Neural cell (in vitro differentiated cells): ENCODE data around the gene EML4. TPM values are rescaled to one million over a fixed set of nuclear protein-coding genes. Genes with fewer than 3 reads are reported as not detected.

Experiments
- H2AFZ ChIP-seq: fragments of 200-600, 300-800 bp; sonication (generic), shearing (Covaris generic); 2 replicates; pipeline ENCODE4 v1.6.0; 2014; ENCODE audit warnings: low read depth, mild to moderate bottlenecking, antibody characterized with exemption, low read length, moderate library complexity
- H3F3A ChIP-seq: fragments of 200-600 bp; shearing (Covaris generic); 2 replicates; pipeline ENCODE4 v1.6.1; 2016; ENCODE audit warnings: mild to moderate bottlenecking, moderate library complexity, mixed read lengths, antibody characterized with exemption, low read length; ENCODE audit not compliant: insufficient read depth, poor library complexity, severe bottlenecking
- H3K27ac ChIP-seq: fragments of 200-600, 300-800 bp; sonication (generic), shearing (Covaris generic); 2 replicates; pipeline ENCODE4 v1.5.1; 2014; ENCODE audit warnings: mild to moderate bottlenecking, low read length, moderate library complexity
- H3K27me3 ChIP-seq: fragments of 300-800, 200-600 bp; sonication (generic), shearing (Covaris generic); 2 replicates; pipeline ENCODE4 v1.6.0; 2014; ENCODE audit warnings: mild to moderate bottlenecking, low read depth, low read length, moderate library complexity; ENCODE audit not compliant: insufficient read depth
- H3K36me3 ChIP-seq: fragments of 300-800, 200-600 bp; sonication (generic), shearing (Covaris generic); 2 replicates; pipeline ENCODE4 v1.5.1; 2014; ENCODE audit warnings: mild to moderate bottlenecking, antibody characterized with exemption, low read length, moderate library complexity; ENCODE audit not compliant: insufficient read depth
- H3K4me2 ChIP-seq: fragments of 300-800, 200-600 bp; sonication (generic), shearing (Covaris generic); 2 replicates; pipeline ENCODE4 v1.6.0; 2014; ENCODE audit warnings: mild to moderate bottlenecking, low read length
- H3K4me3 ChIP-seq: fragments of 300-800, 200-600 bp; sonication (generic), shearing (Covaris generic); 2 replicates; pipeline ENCODE4 v1.5.1; 2014; ENCODE audit warnings: mild to moderate bottlenecking, low read length, moderate library complexity
- H3K79me2 ChIP-seq: fragments of 200-600 bp; shearing (Covaris generic); replicated peaks from 2 replicates; pipeline ENCODE4 v1.6.0; 2014; ENCODE audit warnings: mild to moderate bottlenecking, low read length, moderate library complexity; ENCODE audit not compliant: insufficient read depth
- H3K9ac ChIP-seq: fragments of 300-800, 200-600 bp; sonication (generic), shearing (Covaris generic); 2 replicates; pipeline ENCODE4 v1.6.1; 2016; ENCODE audit warnings: mild to moderate bottlenecking, low read length, mixed read lengths
- H3K9me2 ChIP-seq: fragments of 200-600 bp; shearing (Covaris generic); 2 replicates; pipeline ENCODE4 v1.6.1; 2016; ENCODE audit warnings: mild to moderate bottlenecking, low read length, mixed read lengths; ENCODE audit not compliant: insufficient read depth
- H3K9me3 ChIP-seq: fragments of 200-600, 300-800 bp; sonication (generic), shearing (Covaris generic); 2 replicates; pipeline ENCODE4 v1.6.1; 2016; ENCODE audit warnings: mild to moderate bottlenecking, mixed run types, low read length, moderate library complexity, mixed read lengths
- H4K20me1 ChIP-seq: fragments of 200-600 bp; shearing (Covaris generic); 2 replicates; pipeline ENCODE4 v1.6.1; 2016; ENCODE audit warnings: mild to moderate bottlenecking, mixed run types; ENCODE audit not compliant: insufficient read depth
- EP300 ChIP-seq: fragments of 450-650 bp; conservative IDR thresholded peaks from 2 replicates; pipeline ENCODE4 v1.6.1; 2014; ENCODE audit warnings: antibody characterized with exemption, mild to moderate bottlenecking, moderate library complexity; ENCODE audit not compliant: poor library complexity, severe bottlenecking
- EZH2 ChIP-seq: fragments of 200-600, 300-800 bp; shearing (Covaris generic), sonication (generic); IDR thresholded peaks from 2 replicates; pipeline ENCODE4 v1.6.1; 2014; ENCODE audit warnings: antibody characterized with exemption, low read length, borderline replicate concordance, mild to moderate bottlenecking; ENCODE audit not compliant: insufficient read depth, poor library complexity, severe bottlenecking
- MXI1 ChIP-seq: fragments of 450-650 bp; conservative IDR thresholded peaks from 2 replicates; pipeline ENCODE4 v1.6.1; 2014; ENCODE audit warnings: antibody characterized with exemption, mild to moderate bottlenecking; ENCODE audit not compliant: poor library complexity, severe bottlenecking
- POLR2AphosphoS5 ChIP-seq: IDR thresholded peaks from 2 replicates; pipeline ENCODE4 v1.6.1; 2012
- RAD21 ChIP-seq: fragments of 450-650 bp; conservative IDR thresholded peaks from 2 replicates; pipeline ENCODE4 v1.6.1; 2014; ENCODE audit warnings: antibody characterized with exemption, mild to moderate bottlenecking, moderate library complexity
- SMC3 ChIP-seq: fragments of 450-650 bp; conservative IDR thresholded peaks from 2 replicates; pipeline ENCODE4 v1.6.1; 2014; ENCODE audit warnings: antibody characterized with exemption, mild to moderate bottlenecking, moderate library complexity; ENCODE audit not compliant: poor library complexity
- TAF1 ChIP-seq: IDR thresholded peaks from 2 replicates; pipeline ENCODE4 v1.6.1; 2012; ENCODE audit warnings: low read depth
- polyA plus RNA-seq: library from polyadenylated mRNA; depleted of rRNA; stranded (reverse); fragments of >200 nt; gene quantifications from 2 replicates; pipeline ENCODE4 v1.2.3, GENCODE V29; 2014
- TF ChIP-seq, protein P1 (sequence below): fragments of 450-650 bp; IDR thresholded peaks from 2 replicates; pipeline ENCODE4 v1.5.1; 2014; ENCODE audit warnings: antibody characterized with exemption, mild to moderate bottlenecking, moderate library complexity; ENCODE audit not compliant: poor library complexity, severe bottlenecking
- TF ChIP-seq, protein P2 (sequence below): IDR thresholded peaks from 2 replicates; pipeline ENCODE4 v1.6.1; 2012; ENCODE audit warnings: borderline replicate concordance

The EML4 gene
- polyA plus RNA-seq, 1 donor from 2014 or later: 33.9 TPM

DNA sequence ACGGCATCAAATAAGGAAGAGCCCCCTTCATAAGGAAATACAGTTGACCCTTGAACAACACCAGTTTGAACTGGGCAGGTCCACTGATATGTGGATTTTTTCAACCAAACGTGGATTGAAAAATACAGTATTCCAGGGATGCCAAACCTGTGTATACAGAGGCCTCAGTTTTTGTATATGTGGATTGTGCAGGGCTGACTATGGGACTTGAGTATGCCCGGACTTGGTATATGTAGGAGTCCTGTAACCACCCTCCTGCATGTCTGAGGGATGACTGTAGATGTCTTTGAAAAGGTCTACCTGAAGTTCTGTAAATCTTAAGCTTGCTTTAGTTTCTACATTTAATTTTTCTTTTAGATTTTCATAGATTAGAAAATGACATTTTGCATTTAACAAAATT, 50.0 kb downstream of the EML4 start:
- no peaks in the 10 kb centered on the region for H3K9me2 ChIP-seq
- no peaks in the 10 kb centered on the region for H3K27me3 ChIP-seq
- TF ChIP-seq TAF1 (no peak), EP300 (no peak), RAD21 (no peak), EZH2 (no peak)
- no peak overlapping the region for H3K9ac ChIP-seq
- no peak overlapping the region for H3K4me3 ChIP-seq
- H4K20me1 ChIP-seq: no peaks in the 10 kb centered on the region
- H3K4me2 ChIP-seq: no peak overlapping the region
- H3K36me3 ChIP-seq: no peaks in the 10 kb centered on the region
- no peaks in the 10 kb centered on the region for H3K9me3 ChIP-seq
- peaks cover 3% of the 10 kb centered on the region for H3K79me2 ChIP-seq
- H3K27ac ChIP-seq: no peak overlapping the region
- no peak overlapping the region for H2AFZ ChIP-seq
- H3F3A ChIP-seq: no peaks in the 10 kb centered on the region

DNA sequence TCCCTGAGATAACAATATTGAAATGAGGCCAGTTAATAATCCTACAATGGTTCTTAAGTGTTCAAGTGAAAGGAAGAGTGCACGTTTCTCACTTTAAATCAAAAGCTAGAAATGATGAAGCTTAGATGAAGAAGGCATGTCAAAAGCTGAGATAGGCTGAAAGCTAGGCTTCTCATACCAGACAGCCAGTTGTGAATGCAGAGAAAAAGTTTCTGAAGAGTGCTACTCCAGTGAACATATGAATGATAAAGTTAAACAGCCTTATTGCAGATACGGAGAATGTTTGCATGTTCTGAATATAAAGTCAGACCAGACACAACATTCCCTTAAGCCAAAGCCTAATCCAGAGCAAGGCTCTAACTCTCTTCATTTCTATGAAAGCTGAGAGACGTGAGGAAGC, 51.4 kb downstream of the EML4 start:
- Histone ChIP-seq H3K9me2 (no peaks in the 10 kb centered on the region), H3K36me3 (no peaks in the 10 kb centered on the region), H4K20me1 (no peaks in the 10 kb centered on the region), H3F3A (no peaks in the 10 kb centered on the region), H2AFZ (no peak overlapping the region), H3K79me2 (peaks cover 3% of the 10 kb centered on the region), H3K4me3 (no peak overlapping the region), H3K9ac (no peak overlapping the region), H3K4me2 (no peak overlapping the region), H3K9me3 (no peaks in the 10 kb centered on the region), H3K27ac (no peak overlapping the region), H3K27me3 (no peaks in the 10 kb centered on the region)
- TF ChIP-seq TAF1 (no peak), EZH2 (no peak), EP300 (no peak)

DNA sequence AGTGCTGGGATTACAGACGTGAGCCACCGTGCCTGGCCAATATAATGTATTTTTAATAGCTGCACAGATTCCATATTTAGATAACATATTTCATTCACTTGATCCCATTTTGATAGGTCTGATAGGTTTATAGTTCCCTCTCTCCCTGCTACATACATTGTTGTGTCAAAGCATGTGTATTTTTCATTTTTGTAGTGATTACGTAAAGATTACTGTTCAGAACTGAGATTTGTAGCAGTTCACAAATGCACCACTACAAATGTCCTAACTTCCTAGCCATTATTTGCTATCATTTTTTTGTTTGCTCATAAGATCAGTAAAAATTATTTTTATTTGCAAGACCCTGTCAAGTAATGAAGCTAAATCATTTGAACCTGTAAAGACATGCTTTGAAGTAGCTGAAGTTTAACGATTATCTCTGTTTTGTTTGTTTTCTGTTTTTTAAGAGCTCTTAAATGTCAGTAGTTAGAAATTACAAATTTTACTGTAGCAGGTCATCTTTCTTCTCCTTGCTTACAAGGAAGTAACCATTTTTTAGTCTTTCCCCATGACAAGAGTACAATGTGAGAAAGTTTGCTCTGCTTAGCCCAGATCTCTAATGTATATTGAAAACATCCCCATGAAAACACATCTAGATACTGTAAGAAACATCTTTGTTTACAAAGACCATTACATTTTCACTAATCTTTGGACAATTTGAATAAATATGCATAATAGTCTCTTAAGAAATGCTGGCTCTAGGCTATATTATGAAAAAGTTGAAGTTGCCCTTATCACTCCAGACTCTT, 54.1 kb downstream of the EML4 start:
- Histone ChIP-seq H3K36me3 (no peaks in the 10 kb centered on the region), H3K79me2 (no peaks in the 10 kb centered on the region), H2AFZ (no peak overlapping the region), H3K9me2 (no peaks in the 10 kb centered on the region), H3K9me3 (no peaks in the 10 kb centered on the region), H3K27ac (no peak overlapping the region), H3K4me3 (no peak overlapping the region), H3F3A (no peaks in the 10 kb centered on the region), H4K20me1 (no peaks in the 10 kb centered on the region), H3K27me3 (no peaks in the 10 kb centered on the region), H3K9ac (no peak overlapping the region), H3K4me2 (no peak overlapping the region)
- TF ChIP-seq RAD21 (no peak), EP300 (no peak), POLR2AphosphoS5 (no peak), MXI1 (no peak), SMC3 (no peak), TAF1 (no peak), EZH2 (no peak)
- TF ChIP-seq, protein P1, sequence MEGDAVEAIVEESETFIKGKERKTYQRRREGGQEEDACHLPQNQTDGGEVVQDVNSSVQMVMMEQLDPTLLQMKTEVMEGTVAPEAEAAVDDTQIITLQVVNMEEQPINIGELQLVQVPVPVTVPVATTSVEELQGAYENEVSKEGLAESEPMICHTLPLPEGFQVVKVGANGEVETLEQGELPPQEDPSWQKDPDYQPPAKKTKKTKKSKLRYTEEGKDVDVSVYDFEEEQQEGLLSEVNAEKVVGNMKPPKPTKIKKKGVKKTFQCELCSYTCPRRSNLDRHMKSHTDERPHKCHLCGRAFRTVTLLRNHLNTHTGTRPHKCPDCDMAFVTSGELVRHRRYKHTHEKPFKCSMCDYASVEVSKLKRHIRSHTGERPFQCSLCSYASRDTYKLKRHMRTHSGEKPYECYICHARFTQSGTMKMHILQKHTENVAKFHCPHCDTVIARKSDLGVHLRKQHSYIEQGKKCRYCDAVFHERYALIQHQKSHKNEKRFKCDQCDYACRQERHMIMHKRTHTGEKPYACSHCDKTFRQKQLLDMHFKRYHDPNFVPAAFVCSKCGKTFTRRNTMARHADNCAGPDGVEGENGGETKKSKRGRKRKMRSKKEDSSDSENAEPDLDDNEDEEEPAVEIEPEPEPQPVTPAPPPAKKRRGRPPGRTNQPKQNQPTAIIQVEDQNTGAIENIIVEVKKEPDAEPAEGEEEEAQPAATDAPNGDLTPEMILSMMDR: no peak
- TF ChIP-seq, protein P2, sequence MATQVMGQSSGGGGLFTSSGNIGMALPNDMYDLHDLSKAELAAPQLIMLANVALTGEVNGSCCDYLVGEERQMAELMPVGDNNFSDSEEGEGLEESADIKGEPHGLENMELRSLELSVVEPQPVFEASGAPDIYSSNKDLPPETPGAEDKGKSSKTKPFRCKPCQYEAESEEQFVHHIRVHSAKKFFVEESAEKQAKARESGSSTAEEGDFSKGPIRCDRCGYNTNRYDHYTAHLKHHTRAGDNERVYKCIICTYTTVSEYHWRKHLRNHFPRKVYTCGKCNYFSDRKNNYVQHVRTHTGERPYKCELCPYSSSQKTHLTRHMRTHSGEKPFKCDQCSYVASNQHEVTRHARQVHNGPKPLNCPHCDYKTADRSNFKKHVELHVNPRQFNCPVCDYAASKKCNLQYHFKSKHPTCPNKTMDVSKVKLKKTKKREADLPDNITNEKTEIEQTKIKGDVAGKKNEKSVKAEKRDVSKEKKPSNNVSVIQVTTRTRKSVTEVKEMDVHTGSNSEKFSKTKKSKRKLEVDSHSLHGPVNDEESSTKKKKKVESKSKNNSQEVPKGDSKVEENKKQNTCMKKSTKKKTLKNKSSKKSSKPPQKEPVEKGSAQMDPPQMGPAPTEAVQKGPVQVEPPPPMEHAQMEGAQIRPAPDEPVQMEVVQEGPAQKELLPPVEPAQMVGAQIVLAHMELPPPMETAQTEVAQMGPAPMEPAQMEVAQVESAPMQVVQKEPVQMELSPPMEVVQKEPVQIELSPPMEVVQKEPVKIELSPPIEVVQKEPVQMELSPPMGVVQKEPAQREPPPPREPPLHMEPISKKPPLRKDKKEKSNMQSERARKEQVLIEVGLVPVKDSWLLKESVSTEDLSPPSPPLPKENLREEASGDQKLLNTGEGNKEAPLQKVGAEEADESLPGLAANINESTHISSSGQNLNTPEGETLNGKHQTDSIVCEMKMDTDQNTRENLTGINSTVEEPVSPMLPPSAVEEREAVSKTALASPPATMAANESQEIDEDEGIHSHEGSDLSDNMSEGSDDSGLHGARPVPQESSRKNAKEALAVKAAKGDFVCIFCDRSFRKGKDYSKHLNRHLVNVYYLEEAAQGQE: no peak
